ENCODE measurements around the gene SLC25A13. TPM values are rescaled to one million over a fixed set of nuclear protein-coding genes. Genes with fewer than 3 reads are reported as not detected.

SLC25A13 gene
- total RNA-seq, 4 donors from 2014 or later, result 2.3 to 53.0 (median 39.3) TPM

DNA sequence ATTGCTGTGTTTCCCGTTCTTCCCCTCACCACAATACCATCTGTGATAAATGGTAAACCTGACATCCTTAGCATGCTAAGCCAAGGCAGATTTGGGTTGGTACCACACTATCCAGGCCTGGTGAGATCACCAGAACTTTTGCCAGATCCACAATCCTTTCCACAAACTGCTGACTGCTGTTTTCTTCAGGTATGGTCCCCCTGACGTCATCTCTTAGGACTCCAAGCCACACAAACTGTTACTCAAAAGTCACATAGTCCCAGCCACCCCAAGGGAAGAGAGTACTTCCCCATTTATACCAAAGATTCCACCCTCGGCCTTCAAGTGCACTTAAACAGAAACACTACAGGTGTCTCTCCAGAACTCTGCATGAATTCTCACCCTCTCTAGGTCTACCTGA is 34.8 kb downstream of the SLC25A13 start:
- H3K27me3 ChIP-seq, result no peaks in the 10 kb centered on the region
- H3K36me3 ChIP-seq, result no peaks in the 10 kb centered on the region
- no peak overlapping the region for H3K27ac ChIP-seq
- no peak for DNase-seq
- no peaks in the 10 kb centered on the region for H3K4me1 ChIP-seq
- H3K4me3 ChIP-seq, result no peak overlapping the region
- no peaks in the 10 kb centered on the region for H3K9me3 ChIP-seq
- intact Hi-C loops (cut with DNase I; ENCODE audit: low total_unique reads), result no loop called here
- TF ChIP-seq, protein P1, sequence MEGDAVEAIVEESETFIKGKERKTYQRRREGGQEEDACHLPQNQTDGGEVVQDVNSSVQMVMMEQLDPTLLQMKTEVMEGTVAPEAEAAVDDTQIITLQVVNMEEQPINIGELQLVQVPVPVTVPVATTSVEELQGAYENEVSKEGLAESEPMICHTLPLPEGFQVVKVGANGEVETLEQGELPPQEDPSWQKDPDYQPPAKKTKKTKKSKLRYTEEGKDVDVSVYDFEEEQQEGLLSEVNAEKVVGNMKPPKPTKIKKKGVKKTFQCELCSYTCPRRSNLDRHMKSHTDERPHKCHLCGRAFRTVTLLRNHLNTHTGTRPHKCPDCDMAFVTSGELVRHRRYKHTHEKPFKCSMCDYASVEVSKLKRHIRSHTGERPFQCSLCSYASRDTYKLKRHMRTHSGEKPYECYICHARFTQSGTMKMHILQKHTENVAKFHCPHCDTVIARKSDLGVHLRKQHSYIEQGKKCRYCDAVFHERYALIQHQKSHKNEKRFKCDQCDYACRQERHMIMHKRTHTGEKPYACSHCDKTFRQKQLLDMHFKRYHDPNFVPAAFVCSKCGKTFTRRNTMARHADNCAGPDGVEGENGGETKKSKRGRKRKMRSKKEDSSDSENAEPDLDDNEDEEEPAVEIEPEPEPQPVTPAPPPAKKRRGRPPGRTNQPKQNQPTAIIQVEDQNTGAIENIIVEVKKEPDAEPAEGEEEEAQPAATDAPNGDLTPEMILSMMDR (IDR thresholded peaks at IDR 0.05), result no peak
- no peak for TF ChIP-seq POLR2A (IDR thresholded peaks at IDR 0.05)

- no peak for TF ChIP-seq POLR2A (IDR thresholded peaks at IDR 0.05)
- TF ChIP-seq, protein P1 (IDR thresholded peaks at IDR 0.05), result no peak
- Histone ChIP-seq H3K9me3 (no peaks in the 10 kb centered on the region), H3K4me1 (no peaks in the 10 kb centered on the region), H3K27me3 (no peaks in the 10 kb centered on the region), H3K36me3 (no peaks in the 10 kb centered on the region), H3K27ac (no peak overlapping the region), H3K4me3 (no peak overlapping the region)
- DNase-seq, result no peak
- intact Hi-C loops (cut with DNase I; ENCODE audit: low total_unique reads), result no loop called here
Observed at GRCh38 chr7:96285579-96285978, 36.3 kb downstream of the SLC25A13 start.

- intact Hi-C loops (cut with DNase I; ENCODE audit: low total_unique reads), result no loop called here
Observed at GRCh38 chr7:96284835-96285234, 37.1 kb downstream of the SLC25A13 start.

DNA sequence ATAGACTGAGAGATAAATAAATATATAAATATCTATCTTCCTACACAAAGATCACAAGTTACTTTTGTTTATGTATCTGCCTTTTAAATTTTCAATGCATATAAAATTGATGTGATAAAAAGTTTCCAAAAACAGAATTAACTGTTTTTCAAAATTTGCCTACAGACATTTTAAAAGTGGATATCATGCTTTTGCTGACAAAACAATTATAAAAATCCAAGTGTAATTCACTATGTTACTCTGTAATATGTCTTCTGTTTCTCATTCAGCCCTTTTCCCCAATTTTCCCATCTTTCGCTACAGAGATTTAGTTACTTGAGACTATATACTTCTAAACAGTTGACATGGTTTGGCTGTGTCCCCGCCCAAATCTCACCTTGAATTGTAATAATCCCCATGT is 37.7 kb downstream of the SLC25A13 start:
- intact Hi-C loops (cut with DNase I; ENCODE audit: low total_unique reads), result no loop called here

More at GRCh38 chr7:96284835-96285234, 37.1 kb downstream of the SLC25A13 start:
- Histone ChIP-seq H3K4me1 (no peaks in the 10 kb centered on the region), H3K9me3 (no peaks in the 10 kb centered on the region), H3K27me3 (no peaks in the 10 kb centered on the region), H3K4me3 (no peak overlapping the region), H3K36me3 (no peaks in the 10 kb centered on the region), H3K27ac (no peak overlapping the region)
- no peak for DNase-seq
- TF ChIP-seq POLR2A (IDR thresholded peaks at IDR 0.05), result no peak
- TF ChIP-seq, protein P1 (IDR thresholded peaks at IDR 0.05), result no peak

GRCh38 chr7:96282835-96283234 is 39.1 kb downstream of the SLC25A13 start:
- TF ChIP-seq POLR2A (IDR thresholded peaks at IDR 0.05), result no peak
- TF ChIP-seq, protein P1 (IDR thresholded peaks at IDR 0.05), result no peak
- Histone ChIP-seq H3K4me3 (no peak overlapping the region), H3K27ac (no peak overlapping the region), H3K4me1 (no peaks in the 10 kb centered on the region), H3K36me3 (no peaks in the 10 kb centered on the region), H3K27me3 (no peaks in the 10 kb centered on the region), H3K9me3 (no peaks in the 10 kb centered on the region)
- intact Hi-C loops (cut with DNase I; ENCODE audit: low total_unique reads), result no loop called here
- DNase-seq, result no peak

More for the DNA sequence above, 37.7 kb downstream of the SLC25A13 start:
- Histone ChIP-seq H3K4me1 (no peaks in the 10 kb centered on the region), H3K27me3 (no peaks in the 10 kb centered on the region), H3K27ac (no peak overlapping the region), H3K36me3 (no peaks in the 10 kb centered on the region), H3K4me3 (no peak overlapping the region), H3K9me3 (no peaks in the 10 kb centered on the region)
- no peak for DNase-seq
- TF ChIP-seq, protein P1 (IDR thresholded peaks at IDR 0.05), result no peak
- no peak for TF ChIP-seq POLR2A (IDR thresholded peaks at IDR 0.05)

Measured in uterus (tissue), 4 donors.